Measurements from ENCODE around the gene PCDHB5. TPM values are rescaled to one million over a fixed set of nuclear protein-coding genes. Genes with fewer than 3 reads are reported as not detected.
A peak's percentile ranks its signal among the peaks of the same experiment; 100 is the strongest.
"Not testable (repeated sequence)": the region's sequence is repeated elsewhere in the genome, so short reads cannot be mapped to it uniquely, and the experiment has no call there.

The PCDHB5 gene
- total and polyA plus RNA-seq, 12 donors = 0.73 to 7.4 (median 4.3) TPM

- peaks cover 0 to 12% (median 0%) of the 10 kb centered on the region in 9 donors for H3K36me3 ChIP-seq
- H3K27me3 ChIP-seq = peaks cover 0 to 72% (median 60%) of the 10 kb centered on the region in 7 donors
- DNase-seq (no peak), ATAC-seq (no peak)
- no peak overlapping the region for H3K27ac ChIP-seq
- intact Hi-C loops (cut with DNase I) = loop anchor here in 3 of 10 donors (5.0 to 10.0 kb wide), 2 partner anchors 382 to 384 kb away; no protein-coding TSS in a partner anchor
- peaks cover 0 to 84% (median 18%) of the 10 kb centered on the region in 11 donors for H3K9me3 ChIP-seq
- no peak overlapping the region for H3K4me3 ChIP-seq
- no peaks in the 10 kb centered on the region for H3K4me1 ChIP-seq
- no peak for TF ChIP-seq CTCF (IDR thresholded peaks at IDR 0.05)
- WGBS, 2 donors = 41 to 45% methylated on average over 1 of the region's 1 CpG
These were observed 45.3 kb downstream of the PCDHB5 start for GRCh38 chr5:141180313-141180712.

GRCh38 chr5:141182248-141182647 is 47.2 kb downstream of the PCDHB5 start, which contains the start of gene PCDHB16:
PCDHB16 (plus strand) TSS chr5:141182387; CDS start chr5:141182560, 173 bp downstream.
- peaks cover 0 to 54% (median 41%) of the 10 kb centered on the region in 7 donors for H3K27me3 ChIP-seq
- DNase-seq (peak; percentile 38 to 69), ATAC-seq (peak in 4 of 8 donors; percentile 67 to 93 (median 76))
- H3K4me3 ChIP-seq = peak within 1 kb of the TSS; percentile 14 to 58 (median 20)
- H3K27ac ChIP-seq = peak within 1 kb of the TSS in 5 of 10 donors; percentile 24 to 79 (median 68)
- H3K36me3 ChIP-seq = peaks cover 0 to 16% (median 0%) of the 10 kb centered on the region in 9 donors
- peaks cover 0 to 86% (median 21%) of the 10 kb centered on the region in 11 donors for H3K9me3 ChIP-seq
- peak in 8 of 9 donors; percentile 9 to 65 (median 43) for TF ChIP-seq CTCF (IDR thresholded peaks at IDR 0.05)
- H3K4me1 ChIP-seq = no peaks in the 10 kb centered on the region
- intact Hi-C loops (cut with DNase I) = loop anchor here in 3 of 10 donors (5.0 to 10.0 kb wide), 2 partner anchors 380 to 383 kb away; no protein-coding TSS in a partner anchor
- WGBS, 2 donors = 12 to 14% methylated on average over 13 of the region's 13 CpGs

GRCh38 chr5:141184117-141184855 is 49.3 kb downstream of the PCDHB5 start:
- not testable (repeated sequence) for H3K4me1 ChIP-seq, H3K4me3 ChIP-seq, ATAC-seq, H3K27ac ChIP-seq, DNase-seq
- intact Hi-C loops (cut with DNase I) = loop anchor here in 3 of 10 donors (5.0 to 10.0 kb wide), 2 partner anchors 378 to 381 kb away; no protein-coding TSS in a partner anchor
- Histone ChIP-seq H3K36me3 (peaks cover 0 to 16% (median 0%) of the 10 kb centered on the region in 9 donors), H3K9me3 (peaks cover 0 to 92% (median 24%) of the 10 kb centered on the region in 11 donors), H3K27me3 (peaks cover 0 to 44% (median 25%) of the 10 kb centered on the region in 7 donors)
- 30 to 31% methylated on average over 38 to 52 of the region's 69 CpGs for WGBS, 2 donors

GRCh38 chr5:141186897-141187512 is 52.0 kb downstream of the PCDHB5 start, which contains the start of gene PCDHB9:
PCDHB9 (plus strand) TSS chr5:141187161; CDS start chr5:141187319, 158 bp downstream.
- DNase-seq (no peak), ATAC-seq (no peak)
- no peak within 1 kb of the TSS for H3K27ac ChIP-seq
- WGBS, 2 donors = 17 to 22% methylated on average over 9 of the region's 9 CpGs
- peak in 7 of 9 donors; percentile 16 to 38 (median 25) for TF ChIP-seq CTCF (IDR thresholded peaks at IDR 0.05)
- H3K9me3 ChIP-seq = peaks cover 0 to 94% (median 30%) of the 10 kb centered on the region in 11 donors
- H3K4me3 ChIP-seq = no peak within 1 kb of the TSS
- intact Hi-C loops (cut with DNase I) = loop anchor here in 1 of 10 donors (10.0 kb wide), 1 partner anchor 378 kb away; no protein-coding TSS in a partner anchor
- no peaks in the 10 kb centered on the region for H3K4me1 ChIP-seq
- peaks cover 0 to 16% (median 0%) of the 10 kb centered on the region in 9 donors for H3K36me3 ChIP-seq
- peaks cover 0 to 36% (median 16%) of the 10 kb centered on the region in 7 donors for H3K27me3 ChIP-seq

Other genes with a start within 250 kb of the PCDHB5 start
- under 1 TPM in 6 of 10 donors, not detected in 4; 0.05 to 0.18 (median 0.09) TPM for gene PCDHAC1, start 208.9 kb upstream of the PCDHB5 start, total RNA-seq
- gene PCDHAC1, start 208.9 kb upstream of the PCDHB5 start, polyA plus RNA-seq = not detected
- 1 to 10 TPM in 2 of 10 donors, under 1 TPM in 7, not detected in 1; 0.12 to 1.6 (median 0.34) TPM for gene PCDHAC2, start 168.7 kb upstream of the PCDHB5 start, total RNA-seq
- gene PCDHAC2, start 168.7 kb upstream of the PCDHB5 start, polyA plus RNA-seq = under 1 TPM in 1 of 2 donors, not detected in 1; 0.04 TPM
- gene PCDHB1, start 83.8 kb upstream of the PCDHB5 start, total RNA-seq = not detected
- not detected for gene PCDHB1, start 83.8 kb upstream of the PCDHB5 start, polyA plus RNA-seq
- gene PCDHB2, start 40.6 kb upstream of the PCDHB5 start, total RNA-seq = 1 to 10 TPM in 8 of 10 donors, under 1 TPM in 2; 0.87 to 3.8 (median 2.2) TPM
- gene PCDHB2, start 40.6 kb upstream of the PCDHB5 start, polyA plus RNA-seq = under 1 TPM; 0.58 to 0.59 TPM
- gene PCDHB3, start 34.7 kb upstream of the PCDHB5 start, total RNA-seq = 1 to 10 TPM in 6 of 10 donors, under 1 TPM in 4; 0.40 to 2.0 (median 1.1) TPM
- gene PCDHB3, start 34.7 kb upstream of the PCDHB5 start, polyA plus RNA-seq = under 1 TPM; 0.29 to 0.37 TPM
- 1 to 10 TPM; 1.3 to 3.3 (median 2.3) TPM for gene PCDHB4, start 13.4 kb upstream of the PCDHB5 start, total RNA-seq
- under 1 TPM; 0.51 to 0.78 TPM for gene PCDHB4, start 13.4 kb upstream of the PCDHB5 start, polyA plus RNA-seq
- under 1 TPM; 0.21 to 0.68 (median 0.44) TPM for gene PCDHB6, start 14.9 kb downstream of the PCDHB5 start, total RNA-seq
- gene PCDHB6, start 14.9 kb downstream of the PCDHB5 start, polyA plus RNA-seq = under 1 TPM; 0.16 to 0.51 TPM
- 1 to 10 TPM in 3 of 10 donors, under 1 TPM in 7; 0.17 to 1.2 (median 0.76) TPM for gene PCDHB7, start 37.4 kb downstream of the PCDHB5 start, total RNA-seq
- gene PCDHB7, start 37.4 kb downstream of the PCDHB5 start, polyA plus RNA-seq = under 1 TPM; 0.22 to 0.35 TPM
- gene PCDHB8, start 42.6 kb downstream of the PCDHB5 start, total RNA-seq = 1 to 10 TPM in 8 of 10 donors, under 1 TPM in 2; 0.60 to 5.8 (median 2.0) TPM
- under 1 TPM; 0.29 to 0.46 TPM for gene PCDHB8, start 42.6 kb downstream of the PCDHB5 start, polyA plus RNA-seq
- gene PCDHB16, start 47.2 kb downstream of the PCDHB5 start, total RNA-seq = 1 to 10 TPM in 9 of 10 donors, under 1 TPM in 1; 0.98 to 3.7 (median 2.1) TPM
- 1 to 10 TPM in 1 of 2 donors, under 1 TPM in 1; 0.62 to 1.4 TPM for gene PCDHB16, start 47.2 kb downstream of the PCDHB5 start, polyA plus RNA-seq
- gene PCDHB9, start 52.0 kb downstream of the PCDHB5 start, total RNA-seq = 1 to 10 TPM in 5 of 10 donors, under 1 TPM in 5; 0.34 to 3.4 (median 1.1) TPM
- gene PCDHB9, start 52.0 kb downstream of the PCDHB5 start, polyA plus RNA-seq = under 1 TPM; 0.25 to 0.59 TPM
- gene PCDHB10, start 57.1 kb downstream of the PCDHB5 start, total RNA-seq = 1 to 10 TPM in 3 of 10 donors, under 1 TPM in 7; 0.28 to 1.3 (median 0.68) TPM
- under 1 TPM; 0.42 to 0.59 TPM for gene PCDHB10, start 57.1 kb downstream of the PCDHB5 start, polyA plus RNA-seq
- 1 to 10 TPM in 7 of 10 donors, under 1 TPM in 3; 0.64 to 2.8 (median 1.4) TPM for gene PCDHB11, start 64.4 kb downstream of the PCDHB5 start, total RNA-seq
- under 1 TPM; 0.26 to 0.37 TPM for gene PCDHB11, start 64.4 kb downstream of the PCDHB5 start, polyA plus RNA-seq
- 1 to 10 TPM in 6 of 10 donors, under 1 TPM in 4; 0.79 to 1.7 (median 1.1) TPM for gene PCDHB12, start 73.5 kb downstream of the PCDHB5 start, total RNA-seq
- under 1 TPM; 0.51 to 0.58 TPM for gene PCDHB12, start 73.5 kb downstream of the PCDHB5 start, polyA plus RNA-seq
- 1 to 10 TPM; 2.7 to 5.4 (median 3.6) TPM for gene PCDHB13, start 78.7 kb downstream of the PCDHB5 start, total RNA-seq
- gene PCDHB13, start 78.7 kb downstream of the PCDHB5 start, polyA plus RNA-seq = 1 to 10 TPM; 1.0 to 1.3 TPM
- 1 to 10 TPM; 1.4 to 9.0 (median 4.2) TPM for gene PCDHB14, start 88.1 kb downstream of the PCDHB5 start, total RNA-seq
- gene PCDHB14, start 88.1 kb downstream of the PCDHB5 start, polyA plus RNA-seq = 1 to 10 TPM; 1.2 to 2.2 TPM
- 10 to 100 TPM in 2 of 10 donors, 1 to 10 TPM in 8; 3.3 to 10.5 (median 5.2) TPM for gene PCDHB15, start 110.2 kb downstream of the PCDHB5 start, total RNA-seq
- 1 to 10 TPM; 2.3 to 3.4 TPM for gene PCDHB15, start 110.2 kb downstream of the PCDHB5 start, polyA plus RNA-seq
- under 1 TPM in 2 of 10 donors, not detected in 8; 0.28 TPM for gene SLC25A2, start 168.8 kb downstream of the PCDHB5 start, total RNA-seq
- gene SLC25A2, start 168.8 kb downstream of the PCDHB5 start, polyA plus RNA-seq = under 1 TPM in 1 of 2 donors, not detected in 1; 0.22 TPM
- 100 to 1,000 TPM in 8 of 10 donors, 10 to 100 TPM in 2; 93.4 to 111 (median 107) TPM for gene TAF7, start 185.6 kb downstream of the PCDHB5 start, total RNA-seq
- 10 to 100 TPM; 33.1 to 89.9 TPM for gene TAF7, start 185.6 kb downstream of the PCDHB5 start, polyA plus RNA-seq
- gene PCDHGA1, start 195.3 kb downstream of the PCDHB5 start, total RNA-seq = 1 to 10 TPM; 2.1 to 5.0 (median 2.8) TPM
- 1 to 10 TPM in 1 of 2 donors, under 1 TPM in 1; 0.57 to 1.5 TPM for gene PCDHGA1, start 195.3 kb downstream of the PCDHB5 start, polyA plus RNA-seq
- gene PCDHGA2, start 203.6 kb downstream of the PCDHB5 start, total RNA-seq = 10 to 100 TPM in 6 of 10 donors, 1 to 10 TPM in 4; 7.0 to 15.3 (median 12.2) TPM
- 1 to 10 TPM; 1.6 to 2.0 TPM for gene PCDHGA2, start 203.6 kb downstream of the PCDHB5 start, polyA plus RNA-seq
- gene PCDHGA3, start 208.6 kb downstream of the PCDHB5 start, total RNA-seq = 10 to 100 TPM; 10.0 to 21.0 (median 15.2) TPM
- gene PCDHGA3, start 208.6 kb downstream of the PCDHB5 start, polyA plus RNA-seq = 1 to 10 TPM; 1.3 to 7.5 TPM
- gene PCDHGB1, start 214.9 kb downstream of the PCDHB5 start, total RNA-seq = 10 to 100 TPM in 3 of 10 donors, 1 to 10 TPM in 7; 5.2 to 13.2 (median 9.0) TPM
- 1 to 10 TPM in 1 of 2 donors, under 1 TPM in 1; 0.19 to 7.2 TPM for gene PCDHGB1, start 214.9 kb downstream of the PCDHB5 start, polyA plus RNA-seq
- 10 to 100 TPM in 8 of 10 donors, 1 to 10 TPM in 2; 7.4 to 16.0 (median 10.5) TPM for gene PCDHGA4, start 219.8 kb downstream of the PCDHB5 start, total RNA-seq
- gene PCDHGA4, start 219.8 kb downstream of the PCDHB5 start, polyA plus RNA-seq = 1 to 10 TPM in 1 of 2 donors, under 1 TPM in 1; 0.70 to 4.8 TPM
- 10 to 100 TPM in 7 of 10 donors, 1 to 10 TPM in 3; 8.2 to 17.0 (median 11.5) TPM for gene PCDHGB2, start 224.8 kb downstream of the PCDHB5 start, total RNA-seq
- 1 to 10 TPM in 1 of 2 donors, under 1 TPM in 1; 0.64 to 5.2 TPM for gene PCDHGB2, start 224.8 kb downstream of the PCDHB5 start, polyA plus RNA-seq
- 1 to 10 TPM; 5.5 to 9.7 (median 7.1) TPM for gene PCDHGA5, start 229.0 kb downstream of the PCDHB5 start, total RNA-seq
- 1 to 10 TPM in 1 of 2 donors, under 1 TPM in 1; 0.59 to 5.3 TPM for gene PCDHGA5, start 229.0 kb downstream of the PCDHB5 start, polyA plus RNA-seq
- 10 to 100 TPM in 3 of 10 donors, 1 to 10 TPM in 7; 7.0 to 14.0 (median 9.3) TPM for gene PCDHGB3, start 235.0 kb downstream of the PCDHB5 start, total RNA-seq
- gene PCDHGB3, start 235.0 kb downstream of the PCDHB5 start, polyA plus RNA-seq = 1 to 10 TPM in 1 of 2 donors, under 1 TPM in 1; 0.39 to 5.1 TPM
- gene PCDHGA6, start 238.7 kb downstream of the PCDHB5 start, total RNA-seq = 10 to 100 TPM in 1 of 10 donors, 1 to 10 TPM in 9; 5.4 to 10.6 (median 8.1) TPM
- gene PCDHGA6, start 238.7 kb downstream of the PCDHB5 start, polyA plus RNA-seq = 1 to 10 TPM; 1.2 to 9.4 TPM
- gene PCDHGA7, start 247.5 kb downstream of the PCDHB5 start, total RNA-seq = 10 to 100 TPM in 1 of 10 donors, 1 to 10 TPM in 9; 5.9 to 11.5 (median 8.1) TPM
- 1 to 10 TPM in 1 of 2 donors, under 1 TPM in 1; 0.54 to 6.4 TPM for gene PCDHGA7, start 247.5 kb downstream of the PCDHB5 start, polyA plus RNA-seq

All from heart right ventricle (tissue), 16 donors.